DMS153 (cell line): Measurements from ENCODE around the gene ALDH3B2.
"Not testable (repeated sequence)": the region's sequence is repeated elsewhere in the genome, so short reads cannot be mapped to it uniquely, and the experiment has no call there.

Experiments used
- DNase-seq: peaks from one replicate; lab custom pipeline; 2025; lab: John Stamatoyannopoulos, UW

ALDH3B2 gene

DNA sequence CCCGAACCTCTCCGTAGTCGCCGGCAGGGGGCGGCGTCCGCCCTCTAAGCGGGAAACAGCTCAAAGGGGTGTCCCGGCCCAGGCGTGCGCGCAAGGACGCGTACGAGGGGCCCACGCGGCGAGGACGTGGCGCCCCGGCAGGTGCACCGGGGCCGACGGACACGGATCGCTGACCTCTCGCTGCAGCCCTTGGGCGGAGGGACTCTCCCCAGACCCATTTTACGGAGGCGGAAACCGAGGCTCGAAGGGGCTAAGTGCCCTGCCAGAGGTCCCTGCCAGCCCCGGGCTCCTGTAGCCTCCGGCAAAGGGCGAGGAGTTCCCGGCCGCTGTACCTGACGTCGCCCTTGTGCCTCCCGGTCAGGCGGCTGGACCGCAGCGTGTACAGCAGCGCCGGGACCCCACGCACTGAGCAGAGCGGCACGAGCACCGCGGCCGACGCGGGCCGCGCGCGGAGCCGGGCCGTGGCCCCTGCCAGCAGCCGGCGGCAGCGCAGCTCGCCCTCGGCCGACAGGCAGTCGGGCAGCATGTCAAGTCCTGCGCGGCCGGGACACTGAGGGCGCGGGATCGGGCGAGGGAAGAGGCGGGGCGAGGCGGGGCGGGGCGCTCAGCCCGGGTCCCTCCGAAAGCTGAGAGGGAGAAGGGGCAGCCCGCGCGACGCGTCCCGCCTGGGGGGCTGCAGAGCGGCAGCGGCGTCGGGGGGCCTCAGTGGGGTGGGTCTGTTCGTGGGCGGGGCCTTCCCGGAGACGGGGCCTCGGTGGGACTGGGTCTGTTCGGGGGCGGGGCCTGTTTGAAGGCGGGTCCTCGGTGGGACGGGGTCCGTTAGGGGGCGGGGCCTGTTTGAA, 44.8 kb downstream of the ALDH3B2 start, which contains the start of gene NUDT8:
Gene NUDT8 (minus strand): TSS at position 552 of the 842 bp plus-strand sequence. CDS start 26 bp downstream, at position 526.
- peak; percentile 64 for DNase-seq

DNA sequence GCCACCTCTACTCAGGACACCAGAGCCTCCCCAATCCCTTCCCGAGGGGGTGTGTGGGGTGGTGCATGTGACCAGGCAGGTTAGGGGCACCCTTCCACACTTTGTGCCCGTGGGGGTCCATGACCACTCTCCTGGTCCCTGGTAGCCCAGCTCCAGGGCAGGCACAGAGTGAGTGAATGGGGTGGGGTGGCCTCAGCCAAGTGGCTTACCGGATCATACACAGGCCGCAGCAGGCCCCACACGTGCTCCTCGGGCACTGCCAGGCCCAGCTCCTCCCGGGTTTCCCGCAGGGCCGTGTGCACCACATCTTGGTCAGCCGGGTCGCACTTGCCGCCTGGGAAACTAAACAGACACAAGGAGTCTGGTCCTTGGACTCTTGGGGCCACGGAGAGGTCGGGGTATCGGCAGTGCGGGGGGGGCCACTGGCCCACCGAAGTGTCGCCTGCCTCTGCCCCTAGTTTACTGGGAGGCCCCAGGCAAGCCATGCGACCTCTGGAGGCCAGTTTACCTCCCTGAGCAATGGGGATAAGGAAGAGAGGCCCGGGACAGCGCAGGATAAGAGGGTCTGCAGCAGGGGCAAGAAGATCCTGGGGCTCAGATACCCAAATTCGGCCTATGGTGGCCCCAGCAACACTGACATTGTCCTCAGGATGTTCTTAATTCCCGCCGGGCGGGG, 45.6 kb downstream of the ALDH3B2 start:
- no peak for DNase-seq

DNA sequence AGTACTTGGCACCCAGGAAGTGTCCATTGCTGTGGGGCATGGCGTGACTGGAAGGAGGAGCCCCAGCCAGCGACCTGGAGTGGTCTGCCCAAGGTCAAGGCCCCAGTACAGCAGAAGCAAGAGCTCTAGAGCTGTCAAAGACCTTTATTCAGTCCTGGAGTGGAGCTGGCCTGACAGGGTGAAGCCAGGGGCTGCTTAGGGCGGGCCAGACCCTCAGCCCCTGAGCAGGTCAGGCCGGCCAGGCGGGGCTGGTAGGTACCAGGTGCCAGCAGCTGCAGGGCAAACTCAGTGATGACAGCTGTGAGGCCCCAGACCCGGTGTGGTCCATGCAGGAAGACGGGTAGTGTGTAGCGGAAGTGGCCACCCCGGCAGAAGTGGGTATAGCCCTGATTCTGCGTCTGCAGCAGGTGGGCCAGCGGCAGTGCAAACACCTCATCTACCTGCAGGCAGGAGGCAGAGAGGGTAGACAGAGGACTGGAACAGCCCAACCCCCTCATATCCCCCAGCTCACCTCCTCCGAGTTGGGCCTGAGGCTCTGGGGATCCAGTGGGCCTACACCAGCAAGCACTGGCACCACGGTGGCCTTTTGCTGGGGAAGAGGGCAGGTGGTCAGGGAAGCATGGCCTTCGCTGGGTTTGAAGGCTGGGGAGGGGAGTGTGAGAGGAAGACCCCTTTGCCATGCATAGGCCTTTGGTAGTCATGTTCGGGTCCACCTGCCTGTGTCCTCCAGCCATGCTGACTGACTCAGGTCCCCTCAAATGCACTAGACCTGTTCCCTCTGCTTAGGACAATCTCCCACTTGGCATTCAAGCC, 46.4 kb downstream of the ALDH3B2 start:
- DNase-seq: no peak

DNA sequence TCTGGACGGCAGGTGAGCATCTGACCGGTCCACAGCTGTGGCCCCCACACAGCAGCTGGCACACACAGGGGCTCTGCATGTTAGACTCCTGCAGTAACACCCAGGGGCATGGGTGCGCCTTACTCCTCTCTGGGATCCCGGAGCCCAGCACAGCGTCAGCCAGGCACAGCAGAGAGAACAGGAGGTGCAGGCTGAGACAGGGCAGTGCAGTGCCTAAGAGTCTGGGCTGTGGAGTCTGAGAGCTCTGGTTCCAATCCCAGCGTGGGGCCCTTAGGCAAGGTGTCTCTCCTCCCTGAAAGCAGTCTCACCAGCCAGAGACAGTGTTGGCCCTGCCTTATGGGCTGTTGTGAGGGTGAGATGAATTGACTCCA, 47.0 kb downstream of the ALDH3B2 start:
- DNase-seq: no peak

DNA sequence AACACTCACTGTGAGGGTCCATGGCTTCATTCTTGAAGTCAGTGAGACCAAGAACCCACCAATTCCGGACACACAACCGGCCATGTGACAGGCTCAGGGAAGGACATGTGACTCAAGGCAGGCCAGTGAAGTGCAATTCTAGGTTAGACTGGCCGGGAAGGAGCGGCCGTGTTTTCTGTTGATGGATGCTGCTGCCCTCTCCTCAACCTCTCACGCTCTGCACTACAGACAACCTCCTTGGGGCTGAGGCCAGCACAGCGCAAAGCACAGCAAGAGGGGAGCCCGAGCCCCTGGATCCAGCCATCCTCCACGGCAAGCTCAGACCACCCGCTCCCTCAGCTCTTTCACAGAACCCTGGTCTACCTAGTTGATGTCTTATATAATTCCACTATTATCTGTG, 47.5 kb downstream of the ALDH3B2 start:
- no peak for DNase-seq

DNA sequence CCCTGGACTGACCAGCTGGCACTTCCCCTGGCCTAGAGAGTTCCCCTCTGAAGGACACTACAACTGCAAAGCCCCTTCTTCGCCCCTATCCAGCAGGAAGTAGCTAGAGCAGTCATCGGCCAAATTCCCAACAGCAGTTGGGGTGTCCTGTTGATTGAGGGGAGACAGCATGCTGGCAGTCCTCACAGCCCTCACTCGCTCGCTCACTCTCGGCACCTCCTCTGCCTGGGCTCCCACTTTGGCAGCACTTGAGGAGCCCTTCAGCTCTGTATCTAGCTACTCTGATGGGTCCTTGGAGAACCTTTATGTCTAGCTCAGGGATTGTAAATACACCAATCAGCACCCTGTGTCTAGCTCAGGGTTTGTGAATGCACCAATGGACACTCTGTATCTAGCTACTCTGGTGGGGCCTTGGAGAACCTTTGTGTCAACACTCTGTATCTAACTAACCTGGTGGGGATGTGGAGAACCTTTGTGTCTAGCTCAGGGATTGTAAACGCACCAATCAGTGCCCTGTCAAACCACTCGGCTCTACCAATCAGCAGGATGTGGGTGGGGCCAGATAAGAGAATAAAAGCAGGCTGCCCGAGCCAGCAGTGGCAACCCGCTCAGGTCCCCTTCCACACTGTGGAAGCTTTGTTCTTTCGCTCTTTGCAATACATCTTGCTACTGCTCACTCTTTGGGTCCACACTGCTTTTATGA, 48.1 kb downstream of the ALDH3B2 start:
- DNase-seq: not testable (repeated sequence)

DNA sequence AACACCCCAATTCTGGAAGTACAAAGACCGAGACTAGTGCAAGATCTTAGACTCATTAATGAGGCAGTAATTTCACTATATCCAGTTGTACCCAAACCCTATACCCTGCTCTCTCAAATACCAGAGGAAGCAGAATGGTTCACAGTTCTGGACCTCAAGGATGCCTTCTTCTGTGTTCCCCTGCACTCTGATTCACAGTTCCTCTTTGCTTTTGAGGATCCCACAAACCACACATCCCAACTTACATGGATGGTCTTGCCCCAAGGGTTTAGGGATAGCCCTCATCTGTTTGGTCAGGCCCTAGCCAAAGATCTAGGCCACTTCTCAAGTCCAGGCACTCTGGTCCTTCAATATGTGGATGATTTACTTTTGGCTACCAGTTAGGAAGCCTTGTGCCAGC, 50.6 kb downstream of the ALDH3B2 start:
- DNase-seq: not testable (repeated sequence)

DNA sequence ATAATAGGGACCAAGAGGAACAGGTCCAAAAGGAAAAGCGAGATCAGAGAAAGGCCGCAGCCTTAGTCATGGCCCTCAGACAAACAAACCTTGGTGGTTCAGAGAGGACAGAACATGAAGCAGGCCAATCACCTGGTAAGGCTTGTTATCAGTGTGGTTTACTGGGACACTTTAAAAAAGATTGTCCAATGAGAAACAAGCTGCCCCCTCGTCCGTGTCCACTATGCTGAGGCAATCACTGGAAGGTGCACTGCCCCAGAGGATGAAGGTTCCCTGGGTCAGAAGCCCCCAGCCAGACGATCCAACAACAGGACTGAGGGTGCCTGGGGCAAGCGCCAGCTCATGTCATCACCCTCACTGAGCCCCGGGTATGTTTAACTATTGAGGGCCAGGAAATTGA, 51.5 kb downstream of the ALDH3B2 start:
- DNase-seq: not testable (repeated sequence)

DNA sequence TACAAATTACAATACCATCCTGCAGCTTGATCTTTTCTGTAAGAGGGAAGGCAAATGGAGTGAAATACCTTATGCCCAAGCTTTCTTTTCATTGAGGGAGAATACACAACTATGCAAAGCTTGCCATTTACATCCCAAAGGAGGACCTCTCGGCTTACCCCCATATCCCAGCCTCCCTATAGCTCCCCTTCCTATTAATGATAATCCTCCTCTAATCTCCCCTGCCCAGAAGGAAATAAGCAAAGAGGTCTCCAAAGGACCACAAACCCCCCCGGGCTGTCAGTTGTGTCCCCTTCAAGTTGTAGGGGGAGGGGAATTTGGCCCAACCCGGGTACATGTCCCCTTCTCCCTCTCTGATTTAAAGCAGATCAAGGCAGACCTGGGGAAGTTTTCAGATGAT, 52.5 kb downstream of the ALDH3B2 start:
- DNase-seq: not testable (repeated sequence)

DNA sequence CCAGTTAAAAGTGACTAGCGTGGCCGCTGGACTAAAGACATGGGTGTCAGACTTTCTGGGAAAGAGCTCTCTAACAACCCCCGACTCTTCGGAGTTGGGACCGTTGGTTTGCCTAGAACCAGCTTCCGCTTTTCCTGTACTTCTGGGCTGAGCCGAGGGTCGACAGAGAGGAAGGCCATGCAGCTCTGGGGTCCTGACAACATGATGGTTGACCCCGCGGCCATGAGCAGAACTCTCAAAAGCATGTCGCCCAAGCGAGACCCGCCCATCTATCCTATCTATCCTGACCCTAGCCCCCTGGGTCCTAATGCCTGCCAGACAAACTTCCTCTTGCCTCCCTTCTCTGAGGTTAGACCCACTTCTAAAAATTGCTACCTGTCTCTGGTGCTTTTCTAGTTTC, 53.8 kb downstream of the ALDH3B2 start:
- not testable (repeated sequence) for DNase-seq

DNA sequence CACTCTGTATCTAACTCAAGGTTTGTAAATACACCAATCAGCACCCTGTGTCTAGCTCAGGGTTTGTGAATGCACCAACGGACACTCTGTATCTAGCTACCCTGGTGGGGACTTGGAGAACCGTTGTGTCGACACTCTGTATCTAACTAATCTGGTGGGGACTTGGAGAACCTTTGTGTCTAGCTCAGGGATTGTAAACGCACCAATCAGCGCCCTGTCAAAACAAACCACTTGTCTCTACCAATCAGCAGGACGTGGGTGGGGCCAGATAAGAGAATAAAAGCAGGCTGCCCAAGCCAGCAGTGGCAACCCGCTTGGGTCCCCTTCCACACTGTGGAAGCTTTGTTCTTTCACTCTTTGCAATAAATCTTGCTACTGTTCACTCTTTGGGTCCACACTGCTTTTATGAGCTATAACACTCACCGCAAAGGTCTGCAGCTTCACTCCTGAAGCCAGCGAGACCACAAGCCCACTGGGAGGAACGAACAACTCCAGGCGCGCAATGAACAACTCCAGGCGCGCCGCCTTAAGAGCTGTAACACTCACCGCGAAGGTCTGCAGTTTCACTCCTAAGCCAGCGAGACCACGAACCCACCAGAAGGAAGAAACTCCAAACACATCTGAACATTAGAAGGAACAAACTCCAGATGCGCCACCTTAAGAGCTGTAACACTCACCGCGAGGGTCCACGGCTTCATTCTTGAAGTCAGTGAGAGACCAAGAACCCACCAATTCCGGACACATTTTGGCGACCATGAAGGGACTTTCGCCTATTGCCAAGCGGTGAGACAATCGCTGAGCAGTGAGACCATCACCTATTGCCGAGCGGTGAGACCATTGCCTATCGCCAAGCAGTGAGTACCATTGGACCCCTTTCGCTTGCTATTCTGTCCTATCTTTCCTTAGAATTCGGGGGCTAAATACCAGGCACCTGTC, 54.5 kb downstream of the ALDH3B2 start:
- DNase-seq: not testable (repeated sequence)

DNA sequence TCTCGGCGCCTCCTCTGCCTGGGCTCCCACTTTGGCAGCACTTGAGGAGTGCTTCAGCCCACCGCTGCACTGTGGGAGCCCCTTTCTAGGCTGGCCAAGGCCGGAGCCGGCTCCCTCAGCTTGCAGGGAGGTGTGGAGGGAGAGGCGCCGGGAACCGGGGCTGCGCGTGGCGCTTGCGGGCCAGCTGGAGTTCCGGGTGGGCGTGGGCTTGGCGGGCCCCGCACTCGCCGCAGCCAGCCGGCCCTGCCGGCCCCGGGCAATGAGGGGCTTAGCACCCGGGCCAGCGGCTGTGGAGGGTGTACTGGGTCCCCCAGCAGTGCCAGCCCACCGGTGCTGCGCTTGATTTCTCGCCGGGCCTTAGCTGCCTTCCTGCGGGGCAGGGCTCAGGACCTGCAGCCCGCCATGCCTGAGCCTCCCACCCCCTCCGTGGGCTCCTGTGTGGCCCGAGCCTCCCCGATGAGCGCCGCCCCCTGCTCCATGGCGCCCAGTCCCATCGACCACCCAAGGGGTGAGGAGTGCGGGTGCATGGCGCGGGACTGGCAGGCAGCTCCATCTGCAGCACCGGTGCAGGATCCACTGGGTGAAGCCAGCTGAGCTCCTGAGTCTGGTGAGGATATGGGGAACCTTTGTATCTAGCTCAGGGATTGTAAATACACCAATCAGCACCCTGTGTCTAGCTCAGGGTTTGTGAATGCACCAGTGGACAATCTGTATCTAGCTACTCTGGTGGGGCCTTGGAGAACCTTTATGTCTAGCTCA, 55.3 kb downstream of the ALDH3B2 start:
- DNase-seq: not testable (repeated sequence)

DNA sequence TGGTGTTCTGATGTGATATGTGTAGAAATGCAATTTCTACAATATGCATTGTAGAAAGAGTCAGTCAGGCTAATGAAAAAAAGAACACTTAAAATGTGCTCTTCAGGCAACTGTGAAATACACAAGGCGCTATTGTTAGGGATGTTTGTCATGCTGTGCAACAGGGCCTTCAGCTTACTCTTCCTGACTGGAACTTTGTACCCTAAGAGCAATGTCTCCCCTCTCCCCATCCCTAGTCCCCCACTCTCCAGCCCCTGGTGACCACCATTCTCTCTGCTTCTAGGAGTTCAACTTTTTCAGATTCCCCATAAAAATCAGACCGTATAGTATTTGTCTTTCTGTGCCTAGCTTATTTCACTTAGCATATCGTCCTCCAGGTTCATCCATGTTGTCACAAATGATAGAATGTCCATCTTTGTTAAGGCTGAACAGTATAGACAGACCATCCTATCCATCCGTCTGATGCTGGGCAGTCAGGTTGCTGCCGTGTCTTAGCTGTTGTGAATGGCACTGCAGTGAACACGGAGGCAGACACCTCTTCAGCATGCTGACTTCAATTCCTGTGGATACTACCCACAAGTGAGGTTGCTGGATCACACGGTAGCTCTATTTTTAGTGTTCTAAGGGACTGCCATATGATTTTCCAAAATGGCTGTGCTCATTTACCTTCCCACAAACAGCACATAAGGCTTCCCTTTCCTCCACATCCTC, 57.0 kb downstream of the ALDH3B2 start:
- no peak for DNase-seq

DNA sequence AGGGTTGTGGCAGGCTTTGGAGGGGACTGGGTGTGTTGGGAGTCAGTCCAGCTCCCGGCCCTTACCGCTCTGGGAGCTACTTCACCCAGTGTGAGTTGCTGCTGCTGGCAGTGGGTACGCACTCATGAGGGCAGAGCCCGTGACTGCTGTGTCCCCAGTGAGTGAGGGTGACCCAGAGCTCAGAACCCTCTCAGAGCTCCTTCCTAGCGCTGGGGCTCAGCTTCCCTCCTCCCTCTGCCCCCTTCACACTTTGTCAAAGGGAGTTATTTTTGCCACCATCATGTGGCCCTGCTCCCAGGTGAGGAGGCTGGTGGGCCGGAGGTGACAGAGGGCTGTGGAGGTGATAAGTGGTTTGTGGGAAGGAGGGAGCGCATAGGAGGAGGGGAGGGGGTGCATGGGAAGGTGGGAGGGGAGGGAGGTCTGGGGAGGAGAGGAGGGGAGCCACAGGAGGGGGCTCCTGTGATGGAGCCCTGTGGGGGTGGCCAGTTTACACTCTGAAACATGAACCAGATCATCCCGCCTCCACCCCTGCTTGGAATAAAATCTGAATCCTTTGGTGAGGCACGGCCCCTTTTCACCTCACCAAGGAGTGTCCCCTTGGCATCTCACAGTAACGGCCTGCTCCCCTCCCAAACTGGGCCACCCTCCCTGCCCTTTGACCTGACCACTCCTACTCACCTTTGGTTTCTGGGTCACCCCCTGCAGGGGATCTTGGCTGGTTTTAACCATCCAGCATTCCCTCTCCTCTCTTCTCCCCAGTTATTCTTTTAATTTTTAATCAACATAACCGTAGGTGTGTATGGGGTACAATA, 57.8 kb downstream of the ALDH3B2 start:
- DNase-seq: no peak

DNA sequence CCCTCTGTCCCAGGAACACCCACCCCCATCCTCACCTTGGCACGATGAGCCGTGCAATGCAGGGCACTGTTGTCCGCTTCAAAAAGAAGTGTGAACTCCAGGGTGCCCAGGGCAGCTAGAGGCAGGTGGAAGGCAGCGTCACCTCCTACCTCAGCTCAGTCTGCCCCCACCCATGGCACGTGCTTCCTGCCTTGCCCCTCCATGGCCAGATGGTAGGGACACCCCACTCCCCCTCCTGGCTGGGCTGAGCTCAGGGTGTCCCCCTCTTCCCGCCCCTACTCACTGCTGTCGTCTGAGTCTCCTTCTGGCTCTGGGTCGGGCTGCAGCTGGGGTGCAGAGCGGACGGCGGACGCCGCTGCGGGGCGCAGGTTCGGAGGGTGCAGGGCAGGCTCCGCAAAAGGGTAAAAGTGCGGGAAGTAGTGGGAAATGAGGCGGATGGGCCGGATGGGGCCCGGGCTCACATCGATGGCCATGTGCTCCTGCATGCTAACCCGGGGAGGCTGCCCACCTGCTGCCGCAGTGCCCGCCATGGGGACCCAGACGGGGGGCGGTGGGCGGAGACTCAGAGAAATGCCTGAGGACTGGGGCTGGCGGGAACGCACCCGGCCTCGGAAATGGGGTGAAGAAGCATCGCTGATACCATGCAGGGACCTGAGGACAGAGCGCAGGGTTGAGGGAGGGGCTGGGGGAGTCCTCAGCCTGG, 58.5 kb downstream of the ALDH3B2 start:
- no peak for DNase-seq

DNA sequence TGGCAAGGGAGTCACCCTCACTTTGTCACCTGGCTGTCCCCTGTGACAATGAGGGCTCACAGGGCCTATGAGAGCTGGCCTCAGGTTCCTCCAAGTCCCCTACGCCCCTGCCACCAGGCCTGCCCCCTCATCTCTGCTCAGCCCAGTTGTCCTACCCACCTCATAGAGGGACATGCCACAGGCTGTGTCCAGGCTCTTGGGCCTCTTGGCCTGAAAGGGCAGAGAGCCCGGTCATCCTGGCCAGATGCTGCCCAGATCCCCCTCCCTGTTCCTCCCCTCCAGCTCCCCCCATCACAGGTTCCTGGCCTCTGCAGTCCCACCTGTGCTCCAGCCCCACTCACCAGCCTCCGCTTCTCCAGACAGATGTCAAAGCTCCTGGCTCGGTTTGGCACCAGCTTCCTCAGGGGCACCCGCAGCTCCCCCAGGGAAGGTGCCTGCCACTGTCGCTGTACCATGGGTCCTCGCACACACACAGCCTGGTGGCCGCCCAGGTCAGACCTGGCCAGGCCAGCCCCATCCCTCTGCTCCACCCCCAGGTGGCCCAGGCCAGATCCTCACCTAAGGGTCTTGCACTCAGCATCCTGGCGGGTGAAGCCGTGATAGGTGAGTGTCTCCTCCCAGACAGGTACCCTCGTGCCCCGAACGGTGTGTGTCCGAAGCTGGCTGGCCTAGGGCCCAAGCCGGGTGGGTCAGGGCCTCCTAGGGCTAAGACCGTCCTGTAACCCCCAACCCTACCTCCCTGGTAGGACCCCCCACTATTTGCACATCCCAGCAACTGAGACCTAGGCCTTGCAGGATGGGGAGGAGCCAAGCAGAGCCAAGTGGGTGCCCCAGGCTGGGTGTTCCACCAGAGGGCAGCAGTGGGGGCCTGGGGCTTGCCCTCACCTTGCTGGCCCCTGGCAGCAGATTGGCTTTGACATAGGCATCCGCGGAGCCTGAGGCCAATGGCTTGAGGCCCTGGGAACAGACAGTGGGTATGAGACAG, 59.4 kb downstream of the ALDH3B2 start:
- peak; percentile 60 for DNase-seq
